GM23248 (cell line): ENCODE data around the gene TJP3. TPM values are rescaled to one million over a fixed set of nuclear protein-coding genes. Genes with fewer than 3 reads are reported as not detected.

Source experiments
- DNase-seq: peaks from one replicate; pipeline ENCODE4 v3.0.0-alpha.2; 2015
- H2AFZ ChIP-seq: fragments of 200-600 bp; sonication (generic); 2 replicates; pipeline ENCODE4 v1.6.1; 2016; ENCODE audit warnings: antibody characterized with exemption
- H3F3A ChIP-seq: fragments of 200-600 bp; sonication (generic); 2 replicates; pipeline ENCODE4 v1.6.1; 2016; ENCODE audit warnings: mild to moderate bottlenecking, antibody characterized with exemption, mixed run types; ENCODE audit not compliant: insufficient read depth
- H3K27ac ChIP-seq: fragments of 200-600 bp; sonication (generic); 2 replicates; pipeline ENCODE4 v1.5.1; 2016; ENCODE audit warnings: mild to moderate bottlenecking
- H3K27me3 ChIP-seq: fragments of 200-600 bp; sonication (generic); replicated peaks from 2 replicates; pipeline ENCODE4 v1.6.1; 2016; ENCODE audit warnings: mild to moderate bottlenecking; ENCODE audit not compliant: insufficient read depth
- H3K36me3 ChIP-seq: fragments of 200-600 bp; sonication (generic); 2 replicates; pipeline ENCODE4 v1.6.1; 2016; ENCODE audit warnings: low read depth, mild to moderate bottlenecking
- H3K4me1 ChIP-seq: fragments of 200-600 bp; sonication (generic); 2 replicates; pipeline ENCODE4 v1.6.1; 2016; ENCODE audit warnings: mild to moderate bottlenecking; ENCODE audit not compliant: insufficient read depth
- H3K4me2 ChIP-seq: fragments of 200-600 bp; sonication (generic); one replicate; pipeline ENCODE4 v1.6.1; 2016; ENCODE audit warnings: mild to moderate bottlenecking; ENCODE audit not compliant: unreplicated experiment
- H3K4me3 ChIP-seq: fragments of 200-600 bp; sonication (generic); 2 replicates; pipeline ENCODE4 v1.5.1; 2016; ENCODE audit warnings: mild to moderate bottlenecking
- H3K79me2 ChIP-seq: fragments of 200-600 bp; sonication (generic); 2 replicates; pipeline ENCODE4 v1.6.1; 2016; ENCODE audit warnings: mild to moderate bottlenecking; ENCODE audit not compliant: insufficient read depth
- H3K9ac ChIP-seq: fragments of 200-600 bp; sonication (generic); 2 replicates; pipeline ENCODE4 v1.6.1; 2016; ENCODE audit warnings: mild to moderate bottlenecking
- H3K9me2 ChIP-seq: fragments of 200-600 bp; sonication (generic); 2 replicates; pipeline ENCODE4 v1.6.1; 2016; ENCODE audit warnings: mixed run types, mild to moderate bottlenecking, moderate library complexity; ENCODE audit not compliant: insufficient read depth
- H3K9me3 ChIP-seq: fragments of 200-600 bp; sonication (generic); one replicate; pipeline ENCODE4 v1.6.1; 2017; ENCODE audit warnings: low read depth
- H4K20me1 ChIP-seq: fragments of 200-600 bp; sonication (generic); 2 replicates; pipeline ENCODE4 v1.6.0; 2016; ENCODE audit not compliant: insufficient read depth
- EZH2 ChIP-seq: fragments of 200-600 bp; sonication (generic); IDR thresholded peaks from 2 replicates; pipeline ENCODE4 v1.6.1; 2018; ENCODE audit warnings: antibody characterized with exemption, mild to moderate bottlenecking; ENCODE audit not compliant: insufficient read depth, poor library complexity, severe bottlenecking
- EZH2phosphoT487 ChIP-seq: fragments of 200-600 bp; sonication (generic); IDR thresholded peaks from 2 replicates; pipeline ENCODE4 v1.6.1; 2018; ENCODE audit warnings: antibody characterized with exemption, moderate library complexity, mild to moderate bottlenecking, low read depth; ENCODE audit not compliant: insufficient read depth
- WGBS, 2 experiments: methylation state at CpG; one replicate each; pipeline ENCODE4 v1.1.6; 2015 to 2017; ENCODE audit warnings: low lambda C conversion rate in 2 of 2, low coverage in 1 of 2; ENCODE audit errors: missing lambda C conversion rate in 2 of 2; 5-methylcytosine and 5-hydroxymethylcytosine counted together
- in situ Hi-C: fragments of 300-500 bp; cut with MboI; formaldehyde crosslinking; loops from 2 replicates; pipeline ENCODE4 v1.15.0; 2020
- polyA plus RNA-seq: library from polyadenylated mRNA; unstranded; fragments of >200 nt; fragmentation: Nextera tagmentation; extraction: Ambion mirVana; gene quantifications from 2 replicates; pipeline ENCODE4 v1.2.1, GENCODE V29; 2016
- total RNA-seq: library from RNA; depleted of rRNA; stranded (reverse); fragments of >200 nt; shearing (Covaris generic); gene quantifications from 2 replicates; pipeline ENCODE4 v1.2.3, GENCODE V29; 2014

The TJP3 gene
- total and polyA plus RNA-seq, 2 experiments from 2014 or later: not detected

DNA sequence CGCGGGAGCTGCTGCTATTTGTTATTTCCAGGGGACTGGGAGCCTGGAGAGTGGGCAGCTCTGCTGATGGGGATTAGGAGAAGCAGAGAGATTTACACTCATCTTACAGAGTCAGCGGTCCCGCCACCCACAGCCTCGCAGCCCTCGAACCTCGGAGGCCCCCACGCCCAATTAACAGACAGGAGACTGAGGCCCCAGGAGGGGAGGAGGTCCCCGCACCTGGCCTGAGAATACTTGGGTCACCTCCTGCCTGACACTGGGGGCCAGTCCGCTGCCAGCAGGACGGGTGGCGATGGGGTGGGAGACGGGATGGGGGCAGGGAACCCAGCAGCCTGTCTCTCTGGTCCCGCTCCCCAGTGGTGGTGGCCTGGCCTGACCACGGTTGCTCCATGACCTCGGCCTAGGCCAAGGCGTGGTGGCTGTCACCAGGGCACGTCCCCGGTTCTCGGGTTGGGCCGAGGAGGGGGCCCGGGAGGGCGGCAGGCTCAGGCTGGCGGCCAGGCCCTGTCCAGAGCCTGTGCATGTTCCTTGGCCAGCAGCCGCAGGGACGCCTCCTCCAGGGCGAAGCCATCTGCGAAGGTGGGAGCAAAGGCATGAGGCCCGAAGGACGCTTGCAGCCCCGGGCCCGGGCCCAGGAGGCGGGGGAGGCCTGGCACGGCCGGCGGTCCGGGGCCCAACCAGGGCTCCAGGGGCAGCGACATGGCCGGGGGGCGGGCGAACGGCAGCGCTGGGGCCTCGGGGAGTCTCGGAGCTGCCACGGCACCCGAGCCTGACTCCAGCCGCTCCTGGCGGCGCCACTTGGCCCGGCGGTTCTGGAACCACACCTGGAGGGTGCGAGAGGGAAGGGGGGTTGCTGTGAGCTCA, 62.2 kb downstream of the TJP3 start:
- Histone ChIP-seq H3K4me1 (no peaks in the 10 kb centered on the region), H3K9me3 (no peaks in the 10 kb centered on the region), H3K27me3 (no peaks in the 10 kb centered on the region), H3K79me2 (no peaks in the 10 kb centered on the region), H3F3A (no peaks in the 10 kb centered on the region), H3K9ac (no peak overlapping the region), H3K36me3 (no peaks in the 10 kb centered on the region), H4K20me1 (no peaks in the 10 kb centered on the region), H3K4me3 (no peak overlapping the region), H2AFZ (no peak overlapping the region), H3K27ac (no peak overlapping the region), H3K4me2 (no peak overlapping the region), H3K9me2 (no peaks in the 10 kb centered on the region)
- TF ChIP-seq EZH2: no peak
- no peak for TF ChIP-seq EZH2phosphoT487
- WGBS, 2 experiments: 68 to 74% methylated on average over 27 to 47 of the region's 53 CpGs
- in situ Hi-C loops: no loop called here
- DNase-seq: no peak

DNA sequence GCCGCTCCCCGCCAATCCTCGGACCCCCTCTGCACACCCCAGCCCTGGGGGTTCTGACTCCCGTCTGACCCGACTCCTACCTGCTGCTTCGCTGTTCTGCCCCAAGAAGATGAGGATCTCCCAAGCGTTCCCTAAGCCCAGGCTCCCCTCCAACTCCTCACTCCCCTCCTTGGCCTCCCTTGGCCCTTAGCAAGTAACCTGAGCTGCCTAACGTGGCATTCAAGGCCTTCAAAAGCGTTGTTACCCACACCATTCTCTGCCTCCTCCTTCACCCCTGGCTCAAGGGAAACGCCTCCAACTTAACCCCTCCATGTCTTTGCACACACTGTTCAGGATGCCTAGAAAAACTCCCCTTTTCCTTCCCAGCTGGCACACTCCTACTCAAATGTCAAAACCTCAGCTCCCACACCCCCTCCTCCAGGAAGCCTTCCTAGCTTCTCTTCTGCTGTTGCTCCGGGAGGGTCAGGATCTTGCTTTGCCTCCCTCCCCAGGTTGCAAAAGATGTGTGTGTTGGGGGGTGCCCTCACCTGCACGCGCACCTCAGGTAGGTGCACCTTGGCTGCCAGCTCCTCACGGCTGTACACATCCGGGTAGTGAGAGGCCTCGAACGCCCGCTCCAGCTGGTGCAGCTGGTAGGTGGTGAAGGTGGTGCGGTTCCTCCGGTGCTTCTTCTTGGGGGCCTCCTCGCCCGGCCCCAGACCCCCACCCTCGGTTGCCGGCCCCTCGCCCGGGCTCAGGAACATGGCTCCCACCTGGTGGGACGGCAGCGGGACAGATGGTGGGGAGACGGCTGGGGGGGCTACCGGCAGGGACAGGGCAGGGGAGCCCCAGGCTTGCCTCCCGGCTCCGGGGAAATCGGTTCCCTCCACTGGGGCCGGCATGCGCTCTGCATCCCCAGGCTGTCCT, 63.1 kb downstream of the TJP3 start:
- no peak for DNase-seq
- Histone ChIP-seq H3K79me2 (no peaks in the 10 kb centered on the region), H3K27ac (no peak overlapping the region), H3K4me3 (no peak overlapping the region), H3K36me3 (no peaks in the 10 kb centered on the region), H3K4me1 (no peaks in the 10 kb centered on the region), H3K9me3 (no peaks in the 10 kb centered on the region), H3K9ac (no peak overlapping the region), H3K27me3 (no peaks in the 10 kb centered on the region), H3K9me2 (no peaks in the 10 kb centered on the region), H2AFZ (no peak overlapping the region), H3F3A (no peaks in the 10 kb centered on the region), H4K20me1 (no peaks in the 10 kb centered on the region), H3K4me2 (no peak overlapping the region)
- TF ChIP-seq EZH2phosphoT487: no peak
- TF ChIP-seq EZH2: no peak
- WGBS, 2 experiments: 67 to 78% methylated on average over 18 to 33 of the region's 35 CpGs
- in situ Hi-C loops: no loop called here

DNA sequence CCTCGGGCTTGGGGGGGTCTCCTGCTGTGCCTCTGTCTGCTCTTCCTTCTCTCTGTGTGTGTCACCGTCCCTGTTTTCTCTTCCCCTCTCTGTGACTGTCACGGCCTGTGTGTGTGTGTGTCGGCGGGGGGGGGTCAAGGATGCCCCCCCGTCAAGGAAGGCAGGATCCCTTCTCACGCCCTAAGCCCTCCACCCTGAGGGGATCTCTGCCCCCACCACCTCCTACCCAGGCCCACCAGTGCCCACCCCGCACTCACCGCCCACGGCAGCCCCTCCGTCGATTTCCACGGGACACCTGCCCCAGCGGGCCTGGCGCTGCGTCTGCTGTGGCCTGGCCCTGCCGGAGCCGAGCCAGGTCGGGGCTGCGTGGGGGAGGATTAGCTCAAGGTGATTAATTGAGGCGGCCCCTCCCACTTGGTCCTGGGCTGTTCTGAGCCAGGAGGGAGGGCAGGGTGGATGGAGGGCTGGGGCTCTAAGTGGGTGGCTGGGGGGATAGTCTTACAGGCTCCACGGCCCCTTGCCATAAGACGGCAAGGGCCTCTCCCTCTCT, 63.8 kb downstream of the TJP3 start, which contains the start of gene RAX2:
Gene RAX2 (minus strand): TSS at position 323 of the 550 bp plus-strand sequence. CDS start 486 bp downstream, outside the sequence.
- Histone ChIP-seq H3K4me2 (no peak within 1 kb of the TSS), H3K4me1 (no peaks in the 10 kb centered on the region), H3F3A (no peaks in the 10 kb centered on the region), H4K20me1 (no peaks in the 10 kb centered on the region), H3K4me3 (no peak within 1 kb of the TSS), H3K27ac (no peak within 1 kb of the TSS), H3K27me3 (no peaks in the 10 kb centered on the region), H3K79me2 (no peaks in the 10 kb centered on the region), H3K9me3 (no peaks in the 10 kb centered on the region), H3K36me3 (no peaks in the 10 kb centered on the region), H3K9me2 (no peaks in the 10 kb centered on the region), H2AFZ (no peak within 1 kb of the TSS), H3K9ac (no peak within 1 kb of the TSS)
- WGBS, 2 experiments: 23 to 28% methylated on average over 17 to 23 of the region's 23 CpGs
- in situ Hi-C loops: no loop called here
- TF ChIP-seq EZH2 (no peak), EZH2phosphoT487 (no peak)
- no peak for DNase-seq

DNA sequence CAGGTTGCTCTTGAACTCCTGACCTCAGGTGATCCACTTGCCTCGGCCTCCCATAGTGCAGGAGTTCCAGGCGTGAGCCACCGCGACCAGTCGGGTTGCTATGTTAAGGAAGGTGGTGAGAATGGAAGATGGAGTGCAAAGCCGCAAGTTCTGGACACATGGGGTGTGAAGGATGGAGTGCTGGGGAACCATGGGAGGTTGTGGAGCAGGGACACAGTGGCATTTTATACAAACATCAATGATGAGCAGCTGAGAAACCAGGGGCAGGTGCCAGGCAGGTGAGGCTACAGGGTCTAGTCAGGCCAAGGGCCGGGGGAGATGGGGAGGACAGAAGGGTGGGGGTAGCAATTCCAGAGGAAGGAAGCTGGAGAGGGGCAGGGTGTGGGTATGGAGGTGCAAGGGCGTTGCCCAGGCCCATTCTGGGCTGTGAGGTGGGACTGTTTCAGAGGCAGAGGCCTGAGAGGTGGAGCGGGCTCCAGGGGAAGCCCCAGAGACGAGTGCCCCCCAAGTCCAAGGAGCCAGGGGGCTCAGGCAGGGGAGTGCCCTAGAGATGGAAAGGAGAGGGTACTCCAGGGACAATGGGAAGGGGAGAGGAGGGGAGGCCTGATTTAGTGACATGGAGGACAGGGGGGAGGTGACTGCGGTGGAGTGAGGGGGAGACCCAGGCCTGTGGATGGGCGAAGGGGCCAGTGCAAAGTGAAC, 65.8 kb downstream of the TJP3 start:
- no peaks in the 10 kb centered on the region for H3K9me3 ChIP-seq
- TF ChIP-seq EZH2phosphoT487: no peak
- TF ChIP-seq EZH2: no peak
- WGBS, 2 experiments: 63 to 73% methylated on average over 11 to 12 of the region's 12 CpGs
- DNase-seq: no peak
- H3K4me2 ChIP-seq: no peak overlapping the region
- no peak overlapping the region for H3K27ac ChIP-seq
- no peaks in the 10 kb centered on the region for H3K4me1 ChIP-seq
- no peaks in the 10 kb centered on the region for H3F3A ChIP-seq
- no peaks in the 10 kb centered on the region for H3K79me2 ChIP-seq
- no peaks in the 10 kb centered on the region for H4K20me1 ChIP-seq
- H3K27me3 ChIP-seq: no peaks in the 10 kb centered on the region
- H2AFZ ChIP-seq: no peak overlapping the region
- no peaks in the 10 kb centered on the region for H3K36me3 ChIP-seq
- H3K9me2 ChIP-seq: no peaks in the 10 kb centered on the region
- in situ Hi-C loops: no loop called here
- H3K4me3 ChIP-seq: no peak overlapping the region
- H3K9ac ChIP-seq: no peak overlapping the region
